K562 (cell line): ENCODE data around the gene ERICH2. TPM values are rescaled to one million over a fixed set of nuclear protein-coding genes. Genes with fewer than 3 reads are reported as not detected.

Source experiments
- BCLAF1 ChIP-seq, 2 experiments: fragments of 450-650 bp in 1 of 2; IDR thresholded peaks; 2 replicates each; pipeline ENCODE4 v1.6.1; 2011 to 2017; ENCODE audit warnings: low read depth in 2 of 2, antibody characterized with exemption in 1 of 2, borderline replicate concordance in 1 of 2, low read length in 1 of 2, mild to moderate bottlenecking in 1 of 2, mixed read lengths in 1 of 2; ENCODE audit not compliant: control insufficient read depth in 1 of 2
- C11orf30 ChIP-seq: fragments of 450-650 bp; IDR thresholded peaks from 2 replicates; pipeline ENCODE4 v1.6.1; 2016; ENCODE audit warnings: low read depth, mild to moderate bottlenecking
- CBX3 ChIP-seq, 2 experiments: IDR thresholded peaks; 1 replicate in 1 of 2; 2 replicates in 1 of 2; pipeline ENCODE4 v1.6.1; 2012; ENCODE audit warnings: inconsistent platforms in 2 of 2, low read length in 2 of 2, borderline replicate concordance in 1 of 2, control low read depth in 1 of 2
- CHD2 ChIP-seq: IDR thresholded peaks from 2 replicates; pipeline ENCODE4 v1.6.1; 2011; ENCODE audit warnings: low read depth, low read length
- ETV6 ChIP-seq, 3 experiments: fragments of 150-350 bp in 1 of 3; sonication (generic) in 1 of 3; formaldehyde crosslinking in 1 of 3; IDR thresholded peaks; 2 replicates each; pipeline versions ENCODE4 v1.6.1 to v1.8.0; 2014 to 2022; ENCODE audit warnings: borderline replicate concordance in 2 of 3, low read depth in 2 of 3, antibody characterized with exemption in 1 of 3, low read length in 1 of 3, mild to moderate bottlenecking in 1 of 3, missing genetic modification reagents in 1 of 3
- EZH2 ChIP-seq: IDR thresholded peaks from 2 replicates; pipeline ENCODE4 v1.6.1; 2012; ENCODE audit warnings: low read depth, mild to moderate bottlenecking, inconsistent platforms, low read length, borderline replicate concordance
- HCFC1 ChIP-seq: IDR thresholded peaks from 2 replicates; pipeline ENCODE4 v1.6.1; 2012; ENCODE audit warnings: low read depth, low read length, improper control_type of control experiment
- MEF2A ChIP-seq: IDR thresholded peaks from 2 replicates; pipeline ENCODE4 v1.6.1; 2011; ENCODE audit warnings: low read depth, mild to moderate bottlenecking, low read length, moderate library complexity; ENCODE audit not compliant: control insufficient read depth
- PCBP1 ChIP-seq: fragments of 200-400 bp; formaldehyde crosslinking; IDR thresholded peaks from 2 replicates; pipeline ENCODE4 v1.6.1; 2018; ENCODE audit warnings: mild to moderate bottlenecking, low read depth, low read length; ENCODE audit not compliant: poor library complexity, severe bottlenecking
- RERE ChIP-seq: sonication (generic); formaldehyde crosslinking; IDR thresholded peaks from 2 replicates; pipeline ENCODE4 v1.8.0; 2023; ENCODE audit warnings: missing genetic modification reagents, mild to moderate bottlenecking, borderline replicate concordance
- RFX7 ChIP-seq: fragments of 250-450 bp; sonication (Bioruptor Pico); IDR thresholded peaks from 2 replicates; pipeline ENCODE4 v1.5.1; 2021; ENCODE audit warnings: mild to moderate bottlenecking
- SMAD2 ChIP-seq: fragments of 150-350 bp; IDR thresholded peaks from 2 replicates; pipeline ENCODE4 v1.6.1; 2014; ENCODE audit warnings: low read depth, mild to moderate bottlenecking, low read length
- SNRNP70 ChIP-seq: fragments of 200-400 bp; formaldehyde crosslinking; optimal IDR thresholded peaks from 2 replicates; pipeline ENCODE3; 2017; ENCODE audit warnings: low read depth, low read length
- STAT5A ChIP-seq: IDR thresholded peaks from 2 replicates; pipeline ENCODE4 v1.6.1; 2012; ENCODE audit warnings: low read length, inconsistent platforms, borderline replicate concordance
- TCF15 ChIP-seq: fragments of 250-450 bp; sonication (Bioruptor Pico); IDR thresholded peaks from 2 replicates; pipeline ENCODE4 v1.8.0; 2022; ENCODE audit warnings: moderate library complexity, mild to moderate bottlenecking, inconsistent platforms
- TEAD2 ChIP-seq: fragments of 450-650 bp; IDR thresholded peaks from 2 replicates; pipeline ENCODE4 v1.6.1; 2016; ENCODE audit warnings: missing genetic modification characterization, control low read depth, missing compliant biosample characterization
- ZFP30 ChIP-seq: fragments of 250-450 bp; sonication (Bioruptor Pico); IDR thresholded peaks from 2 replicates; pipeline ENCODE4 v1.8.0; 2022; ENCODE audit warnings: moderate library complexity, mild to moderate bottlenecking, inconsistent platforms, borderline replicate concordance
- ZNF668 ChIP-seq: fragments of 250-450 bp; sonication (Bioruptor Pico); IDR thresholded peaks from 2 replicates; pipeline ENCODE4 v1.8.0; 2022; ENCODE audit warnings: mild to moderate bottlenecking, inconsistent platforms
- ZNF77 ChIP-seq: fragments of 250-450 bp; sonication (Bioruptor Pico); IDR thresholded peaks from 2 replicates; pipeline ENCODE4 v1.5.0; 2020
- polyA plus RNA-seq, 8 experiments: library from polyadenylated mRNA; depleted of rRNA in 4 of 8; stranded (reverse) in 5 of 8; unstranded in 3 of 8; fragments of >200 nt; fragmentation: Nextera tagmentation in 2 of 8; fragmentation: Illumina TruSeq in 1 of 8; extraction: Ambion mirVana in 2 of 8; extraction: Trizol in 1 of 8; gene quantifications; 2 replicates each; pipeline versions ENCODE4 v1.2.1 to v1.2.3, GENCODE V29; 2011 to 2014; ENCODE audit warnings: inconsistent platforms in 1 of 8, missing spikeins in 1 of 8
- total RNA-seq, 7 experiments: library from RNA; depleted of rRNA in 6 of 7; stranded (reverse); fragments of >200 nt in 6 of 7; fragmentation: Illumina TruSeq in 2 of 7; extraction: Trizol in 2 of 7; gene quantifications; 2 replicates each; pipeline versions ENCODE4 v1.2.1 to v1.2.3, GENCODE V29; 2011 to 2021; ENCODE audit warnings: low replicate concordance in 1 of 7

ERICH2 gene
- total and polyA plus RNA-seq, 9 of the 15 experiments (the other 6 are each of a cell fraction or from before 2014, with no cell fraction given) = 0.85 to 2.4 (median 1.6) TPM

- no peak for TF ChIP-seq C11orf30
- no peak for TF ChIP-seq RFX7 (CRISPR knock-in tag)
- no peak for TF ChIP-seq PCBP1
- no peak for TF ChIP-seq HCFC1
- no peak for TF ChIP-seq TEAD2 (tag)
- TF ChIP-seq STAT5A = no peak
- no peak for TF ChIP-seq EZH2
- TF ChIP-seq CHD2 = peak; percentile 70
- TF ChIP-seq TCF15 (CRISPR knock-in tag) = no peak
- no peak for TF ChIP-seq ZNF668
- TF ChIP-seq ZNF77 (CRISPR knock-in tag) = no peak
- TF ChIP-seq ETV6 (IDR thresholded peaks at IDR 0.05; ENCODE audit: borderline replicate concordance in 1 of 2, low read depth in 2 of 2, low read length in 1 of 2) = no peak
- no peak for TF ChIP-seq ETV6 (CRISPR knock-in tag; IDR thresholded peaks at IDR 0.05; ENCODE audit: borderline replicate concordance)
- no peak for TF ChIP-seq ZFP30
- no peak for TF ChIP-seq RERE (CRISPR knock-in tag)
- TF ChIP-seq MEF2A = no peak
- no peak for TF ChIP-seq CBX3 (IDR thresholded peaks at IDR 0.05; ENCODE audit: borderline replicate concordance in 1 of 2, low read length in 2 of 2)
- no peak for TF ChIP-seq SMAD2
- no peak for TF ChIP-seq SNRNP70
- TF ChIP-seq BCLAF1 (IDR thresholded peaks at IDR 0.05; ENCODE audit: borderline replicate concordance in 1 of 2, control insufficient read depth in 1 of 2, low read depth in 2 of 2, low read length in 1 of 2) = no peak
Observed at GRCh38 chr2:170816504-170817092, 46.4 kb downstream of the ERICH2 start, which contains the start of gene GAD1 (continued).
